ENCODE data around the gene IMPG2.

GRCh38 chr3:101219842-101220560 lies 100.4 kb downstream of the IMPG2 start:
- TF ChIP-seq, protein P1, sequence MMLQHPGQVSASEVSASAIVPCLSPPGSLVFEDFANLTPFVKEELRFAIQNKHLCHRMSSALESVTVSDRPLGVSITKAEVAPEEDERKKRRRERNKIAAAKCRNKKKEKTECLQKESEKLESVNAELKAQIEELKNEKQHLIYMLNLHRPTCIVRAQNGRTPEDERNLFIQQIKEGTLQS (IDR thresholded peaks at IDR 0.05) = no peak
- no peak for TF ChIP-seq RAD21 (IDR thresholded peaks at IDR 0.05)
- TF ChIP-seq, protein P2, sequence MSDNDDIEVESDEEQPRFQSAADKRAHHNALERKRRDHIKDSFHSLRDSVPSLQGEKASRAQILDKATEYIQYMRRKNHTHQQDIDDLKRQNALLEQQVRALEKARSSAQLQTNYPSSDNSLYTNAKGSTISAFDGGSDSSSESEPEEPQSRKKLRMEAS (IDR thresholded peaks at IDR 0.05) = no peak
- TF ChIP-seq, protein P3, sequence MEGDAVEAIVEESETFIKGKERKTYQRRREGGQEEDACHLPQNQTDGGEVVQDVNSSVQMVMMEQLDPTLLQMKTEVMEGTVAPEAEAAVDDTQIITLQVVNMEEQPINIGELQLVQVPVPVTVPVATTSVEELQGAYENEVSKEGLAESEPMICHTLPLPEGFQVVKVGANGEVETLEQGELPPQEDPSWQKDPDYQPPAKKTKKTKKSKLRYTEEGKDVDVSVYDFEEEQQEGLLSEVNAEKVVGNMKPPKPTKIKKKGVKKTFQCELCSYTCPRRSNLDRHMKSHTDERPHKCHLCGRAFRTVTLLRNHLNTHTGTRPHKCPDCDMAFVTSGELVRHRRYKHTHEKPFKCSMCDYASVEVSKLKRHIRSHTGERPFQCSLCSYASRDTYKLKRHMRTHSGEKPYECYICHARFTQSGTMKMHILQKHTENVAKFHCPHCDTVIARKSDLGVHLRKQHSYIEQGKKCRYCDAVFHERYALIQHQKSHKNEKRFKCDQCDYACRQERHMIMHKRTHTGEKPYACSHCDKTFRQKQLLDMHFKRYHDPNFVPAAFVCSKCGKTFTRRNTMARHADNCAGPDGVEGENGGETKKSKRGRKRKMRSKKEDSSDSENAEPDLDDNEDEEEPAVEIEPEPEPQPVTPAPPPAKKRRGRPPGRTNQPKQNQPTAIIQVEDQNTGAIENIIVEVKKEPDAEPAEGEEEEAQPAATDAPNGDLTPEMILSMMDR (IDR thresholded peaks at IDR 0.05; ENCODE audit: low read depth, low read length, missing input control) = no peak
- no peak for TF ChIP-seq TAF1 (conservative IDR thresholded peaks at IDR 0.05)
- no peak for TF ChIP-seq SP1 (IDR thresholded peaks at IDR 0.05)
- TF ChIP-seq JUND (IDR thresholded peaks at IDR 0.05) = no peak
- TF ChIP-seq ZBTB33 (IDR thresholded peaks at IDR 0.05) = no peak
- TF ChIP-seq GABPA (IDR thresholded peaks at IDR 0.05 in 1 of 2, conservative IDR thresholded peaks at IDR 0.05 in 1 of 2) = no peak

Data from liver (tissue), 3 donors.